DND-41 (cell line): ENCODE measurements around the gene FGR.

ENCODE experiments used
- EZH2 ChIP-seq: IDR thresholded peaks from 3 replicates; pipeline ENCODE4 v1.6.1; 2012; ENCODE audit warnings: borderline replicate concordance, low read depth, mild to moderate bottlenecking, moderate library complexity, low read length, inconsistent platforms; ENCODE audit not compliant: severe bottlenecking
- TF ChIP-seq, protein P1 (sequence below): IDR thresholded peaks from 2 replicates; pipeline ENCODE4 v1.5.1; 2012; ENCODE audit warnings: borderline replicate concordance, low read length, moderate library complexity, mild to moderate bottlenecking; ENCODE audit not compliant: poor library complexity, severe bottlenecking; ENCODE audit errors: extremely low read depth

DNA sequence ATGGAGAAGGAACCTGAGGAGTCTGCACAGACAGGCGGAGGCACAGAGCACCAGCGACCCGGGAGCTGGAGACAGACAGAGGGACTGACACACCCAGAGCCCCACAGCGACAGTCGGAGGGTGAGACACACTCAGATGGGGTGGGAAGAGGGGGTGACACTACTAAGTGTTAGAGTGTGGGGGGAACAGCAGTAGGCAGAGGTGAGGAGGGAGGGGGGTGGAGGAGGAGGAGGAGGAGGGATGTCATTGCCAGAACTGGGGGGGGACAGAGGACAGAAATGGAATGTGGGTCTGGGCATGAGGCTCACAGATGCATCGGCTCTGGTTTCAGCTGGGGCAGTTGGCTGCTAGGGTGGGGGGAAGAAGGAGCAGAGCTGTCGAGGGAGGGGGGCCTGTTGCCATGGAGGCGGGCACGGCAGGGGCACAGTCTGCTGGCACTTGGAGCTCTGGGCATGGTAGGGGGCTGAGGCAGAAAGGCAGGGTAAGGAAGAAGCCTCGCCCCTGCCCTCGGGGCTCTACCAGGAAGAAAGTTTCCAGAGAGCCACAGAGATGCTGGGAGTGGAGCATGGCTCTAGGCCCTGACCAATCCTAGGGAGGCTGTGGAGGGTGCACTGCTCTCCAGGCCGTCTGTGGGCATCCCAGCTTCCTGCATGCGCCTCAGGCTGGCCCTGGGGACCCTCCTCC lies 68.4 kb downstream of the FGR start:
- TF ChIP-seq, protein P1, sequence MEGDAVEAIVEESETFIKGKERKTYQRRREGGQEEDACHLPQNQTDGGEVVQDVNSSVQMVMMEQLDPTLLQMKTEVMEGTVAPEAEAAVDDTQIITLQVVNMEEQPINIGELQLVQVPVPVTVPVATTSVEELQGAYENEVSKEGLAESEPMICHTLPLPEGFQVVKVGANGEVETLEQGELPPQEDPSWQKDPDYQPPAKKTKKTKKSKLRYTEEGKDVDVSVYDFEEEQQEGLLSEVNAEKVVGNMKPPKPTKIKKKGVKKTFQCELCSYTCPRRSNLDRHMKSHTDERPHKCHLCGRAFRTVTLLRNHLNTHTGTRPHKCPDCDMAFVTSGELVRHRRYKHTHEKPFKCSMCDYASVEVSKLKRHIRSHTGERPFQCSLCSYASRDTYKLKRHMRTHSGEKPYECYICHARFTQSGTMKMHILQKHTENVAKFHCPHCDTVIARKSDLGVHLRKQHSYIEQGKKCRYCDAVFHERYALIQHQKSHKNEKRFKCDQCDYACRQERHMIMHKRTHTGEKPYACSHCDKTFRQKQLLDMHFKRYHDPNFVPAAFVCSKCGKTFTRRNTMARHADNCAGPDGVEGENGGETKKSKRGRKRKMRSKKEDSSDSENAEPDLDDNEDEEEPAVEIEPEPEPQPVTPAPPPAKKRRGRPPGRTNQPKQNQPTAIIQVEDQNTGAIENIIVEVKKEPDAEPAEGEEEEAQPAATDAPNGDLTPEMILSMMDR = no peak
- TF ChIP-seq EZH2 = no peak
